ENCODE data around the gene SERPINA4. TPM values are rescaled to one million over a fixed set of nuclear protein-coding genes. Genes with fewer than 3 reads are reported as not detected.

Gene SERPINA4
- total RNA-seq, 1 donor from 2014 or later, result not detected

- DNase-seq (ENCODE audit: low spot score), result no peak
- intact Hi-C loops (cut with DNase I), result no loop called here
Measured at GRCh38 chr14:94542111-94542810, 19.0 kb upstream of the SERPINA4 start.

GRCh38 chr14:94542811-94543440 lies 18.3 kb upstream of the SERPINA4 start:
- intact Hi-C loops (cut with DNase I), result no loop called here
- no peak for DNase-seq (ENCODE audit: low spot score)

- no peak for DNase-seq (ENCODE audit: low spot score)
- intact Hi-C loops (cut with DNase I), result no loop called here
Measured at GRCh38 chr14:94543449-94544124, 17.7 kb upstream of the SERPINA4 start.

GRCh38 chr14:94544726-94545125 lies 16.5 kb upstream of the SERPINA4 start:
- DNase-seq (ENCODE audit: low spot score), result no peak
- intact Hi-C loops (cut with DNase I), result no loop called here

GRCh38 chr14:94545131-94545841 lies 16.0 kb upstream of the SERPINA4 start:
- DNase-seq (ENCODE audit: low spot score), result no peak
- intact Hi-C loops (cut with DNase I), result no loop called here

- intact Hi-C loops (cut with DNase I), result no loop called here
- DNase-seq (ENCODE audit: low spot score), result no peak
Measured at GRCh38 chr14:94547151-94547680, 14.0 kb upstream of the SERPINA4 start.

GRCh38 chr14:94547726-94548125 lies 13.5 kb upstream of the SERPINA4 start:
- intact Hi-C loops (cut with DNase I), result no loop called here
- no peak for DNase-seq (ENCODE audit: low spot score)

- DNase-seq (ENCODE audit: low spot score), result no peak
- intact Hi-C loops (cut with DNase I), result no loop called here
Measured at GRCh38 chr14:94548131-94548998, 12.9 kb upstream of the SERPINA4 start.

- intact Hi-C loops (cut with DNase I), result no loop called here
- DNase-seq (ENCODE audit: low spot score), result no peak
Measured at GRCh38 chr14:94548999-94549985, 11.9 kb upstream of the SERPINA4 start.

- intact Hi-C loops (cut with DNase I), result no loop called here
- DNase-seq (ENCODE audit: low spot score), result no peak
Measured at GRCh38 chr14:94550041-94550440, 11.2 kb upstream of the SERPINA4 start.

GRCh38 chr14:94555991-94556390 lies 5.3 kb upstream of the SERPINA4 start:
- no peak for DNase-seq (ENCODE audit: low spot score)
- intact Hi-C loops (cut with DNase I), result no loop called here

GRCh38 chr14:94557327-94557726 lies 3.9 kb upstream of the SERPINA4 start:
- intact Hi-C loops (cut with DNase I), result no loop called here
- DNase-seq (ENCODE audit: low spot score), result no peak

GRCh38 chr14:94558842-94559241 lies 2.4 kb upstream of the SERPINA4 start:
- no peak for DNase-seq (ENCODE audit: low spot score)
- intact Hi-C loops (cut with DNase I), result no loop called here

- intact Hi-C loops (cut with DNase I), result no loop called here
Measured at GRCh38 chr14:94559638-94560290, 1.5 kb upstream of the SERPINA4 start.

GRCh38 chr14:94560291-94560665 lies 964 bp upstream of the SERPINA4 start:
- intact Hi-C loops (cut with DNase I), result no loop called here
- peak; percentile 33 for DNase-seq (ENCODE audit: low spot score)

More at GRCh38 chr14:94559638-94560290, 1.5 kb upstream of the SERPINA4 start:
- DNase-seq (ENCODE audit: low spot score), result peak; percentile 43

- peak; percentile 22 for DNase-seq (ENCODE audit: low spot score)
- intact Hi-C loops (cut with DNase I), result no loop called here
Measured at GRCh38 chr14:94561656-94562010, 391 bp downstream of the SERPINA4 start.

- peak; percentile 22 for DNase-seq (ENCODE audit: low spot score)
Measured at GRCh38 chr14:94562022-94562421, 780 bp downstream of the SERPINA4 start.

More at GRCh38 chr14:94562022-94562421, 780 bp downstream of the SERPINA4 start:
- intact Hi-C loops (cut with DNase I), result no loop called here
